HepG2 (cell line): ENCODE measurements around the gene LHPP. TPM values are rescaled to one million over a fixed set of nuclear protein-coding genes. Genes with fewer than 3 reads are reported as not detected.

Experiments
- EHMT2 ChIP-seq: fragments of 200-600 bp; sonication (generic); IDR thresholded peaks from 2 replicates; pipeline ENCODE4 v1.7.0; 2017; ENCODE audit warnings: antibody characterized with exemption, low read depth, low read length, borderline replicate concordance
- FOXC1 ChIP-seq: sonication (generic); formaldehyde crosslinking; IDR thresholded peaks from 2 replicates; pipeline ENCODE4 v1.8.0; 2022; ENCODE audit warnings: mild to moderate bottlenecking, missing genetic modification reagents, borderline replicate concordance
- GATA4 ChIP-seq: sonication (generic); IDR thresholded peaks from 2 replicates; pipeline ENCODE4 v1.6.1; 2016; ENCODE audit warnings: antibody characterized with exemption, low read depth, borderline replicate concordance
- KAT7 ChIP-seq: IDR thresholded peaks from 2 replicates; pipeline ENCODE4 v1.6.1; 2018; ENCODE audit warnings: borderline replicate concordance, missing compliant biosample characterization
- SKI ChIP-seq: fragments of 450-650 bp; IDR thresholded peaks from one replicate; pipeline ENCODE4 v1.6.1; 2018; ENCODE audit warnings: mild to moderate bottlenecking; ENCODE audit not compliant: partially characterized antibody
- SOX5 ChIP-seq: IDR thresholded peaks from 2 replicates; pipeline ENCODE4 v1.6.1; 2016; ENCODE audit warnings: borderline replicate concordance
- ZBTB7A ChIP-seq: sonication (generic); formaldehyde crosslinking; IDR thresholded peaks from 2 replicates; pipeline ENCODE4 v1.8.0; 2022; ENCODE audit warnings: mild to moderate bottlenecking, missing genetic modification reagents
- ZKSCAN8 ChIP-seq: IDR thresholded peaks from 2 replicates; pipeline ENCODE4 v1.6.1; 2016; ENCODE audit warnings: borderline replicate concordance, missing genetic modification reagents, missing compliant biosample characterization
- ZNF263 ChIP-seq: sonication (generic); formaldehyde crosslinking; IDR thresholded peaks from 2 replicates; pipeline ENCODE4 v1.4.0; 2020; ENCODE audit warnings: missing genetic modification reagents
- ZNF547 ChIP-seq: sonication (generic); formaldehyde crosslinking; IDR thresholded peaks from 2 replicates; pipeline ENCODE4 v1.5.1; 2020; ENCODE audit warnings: mild to moderate bottlenecking, missing genetic modification reagents
- ZNF562 ChIP-seq: sonication (generic); formaldehyde crosslinking; IDR thresholded peaks from 2 replicates; pipeline ENCODE4 v1.8.0; 2022; ENCODE audit warnings: missing genetic modification reagents, borderline replicate concordance
- ZNF605 ChIP-seq: sonication (generic); formaldehyde crosslinking; IDR thresholded peaks from 2 replicates; pipeline ENCODE4 v1.8.0; 2022; ENCODE audit warnings: mild to moderate bottlenecking, missing genetic modification reagents
- polyA plus RNA-seq, 8 experiments: library from polyadenylated mRNA; depleted of rRNA in 3 of 8; stranded (reverse) in 7 of 8; unstranded in 1 of 8; fragments of >200 nt; fragmentation: Illumina TruSeq in 4 of 8; extraction: Trizol in 4 of 8; gene quantifications; 2 replicates each; pipeline versions ENCODE4 v1.2.1 to v1.2.3, GENCODE V29; 2011 to 2016; ENCODE audit warnings: low read depth in 4 of 8, missing spikeins in 1 of 8, mixed read lengths in 1 of 8; ENCODE audit not compliant: insufficient read depth in 1 of 8
- total RNA-seq, 5 experiments: library from RNA; depleted of rRNA; stranded (reverse); fragments of >200 nt; fragmentation: Illumina TruSeq; extraction: Trizol; gene quantifications; 2 replicates each; pipeline ENCODE4 v1.2.3, GENCODE V29; 2016; ENCODE audit warnings: low read depth in 1 of 5
- TF ChIP-seq, protein P1 (sequence below), 2 experiments: sonication (generic) in 1 of 2; formaldehyde crosslinking in 1 of 2; IDR thresholded peaks; 2 replicates each; pipeline versions ENCODE4 v1.4.0 to v1.6.1; 2016 to 2020; ENCODE audit warnings: borderline replicate concordance in 1 of 2, low read depth in 1 of 2, mild to moderate bottlenecking in 1 of 2, missing genetic modification reagents in 1 of 2
- TF ChIP-seq, protein P2 (sequence below): sonication (generic); formaldehyde crosslinking; IDR thresholded peaks from 2 replicates; pipeline ENCODE4 v1.5.0; 2020; ENCODE audit warnings: missing genetic modification reagents
- TF ChIP-seq, protein P3 (sequence below): sonication (generic); formaldehyde crosslinking; IDR thresholded peaks from 2 replicates; pipeline ENCODE4 v1.4.0; 2020; ENCODE audit warnings: missing genetic modification reagents, borderline replicate concordance
- TF ChIP-seq, protein P4 (sequence below): sonication (generic); formaldehyde crosslinking; IDR thresholded peaks from 2 replicates; pipeline ENCODE4 v1.8.0; 2022; ENCODE audit warnings: missing genetic modification reagents, mild to moderate bottlenecking, inconsistent platforms, borderline replicate concordance
- TF ChIP-seq, protein P5 (sequence below): sonication (generic); formaldehyde crosslinking; IDR thresholded peaks from 2 replicates; pipeline ENCODE4 v1.4.0; 2020; ENCODE audit warnings: missing genetic modification reagents

LHPP gene
- total and polyA plus RNA-seq, 2 of the 13 experiments (the other 11 are each of a cell fraction or from before 2014, with no cell fraction given): 5.2 to 13.1 TPM

DNA sequence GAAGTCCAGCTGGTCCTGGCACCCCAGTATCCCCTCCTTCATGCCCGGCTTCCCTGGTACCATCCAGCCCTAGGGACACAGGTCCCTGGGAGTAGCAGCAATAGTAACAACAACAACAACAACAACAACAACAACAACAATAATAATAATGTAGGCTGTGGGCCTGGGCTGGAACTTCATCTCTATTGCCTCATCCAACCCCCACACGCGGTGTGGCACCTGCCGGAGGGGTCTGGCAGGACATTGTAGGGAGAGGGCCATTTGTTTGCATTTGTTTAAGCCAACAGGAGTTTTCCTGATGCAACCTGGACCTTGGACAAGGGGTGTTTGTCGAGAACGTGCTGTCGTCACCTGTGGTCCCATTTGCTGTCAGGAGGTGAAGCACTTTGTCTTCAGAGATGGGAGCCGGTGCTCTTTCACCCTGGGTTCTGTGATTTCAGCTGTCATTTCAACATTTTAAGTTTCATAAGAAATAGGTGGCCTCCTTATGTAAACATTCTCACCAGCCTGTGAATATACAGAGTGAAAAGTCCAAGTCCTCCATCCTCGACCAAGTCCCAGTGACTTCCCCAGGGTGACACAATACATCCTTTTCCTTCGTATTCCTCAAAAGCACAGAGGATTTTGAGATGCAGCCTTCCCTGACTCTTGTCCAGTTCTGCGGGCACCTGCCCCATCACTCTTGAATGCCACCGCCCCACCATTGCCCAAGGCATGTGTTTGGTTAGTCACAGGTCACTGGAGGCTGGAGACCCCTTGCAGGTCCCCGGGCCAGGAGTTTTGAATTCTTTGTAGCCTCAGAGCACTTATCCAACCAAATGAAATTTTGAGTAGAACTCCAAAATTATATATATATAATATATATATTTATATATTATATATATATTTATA, 9.2 kb downstream of the LHPP start (continued):
- TF ChIP-seq, protein P1, sequence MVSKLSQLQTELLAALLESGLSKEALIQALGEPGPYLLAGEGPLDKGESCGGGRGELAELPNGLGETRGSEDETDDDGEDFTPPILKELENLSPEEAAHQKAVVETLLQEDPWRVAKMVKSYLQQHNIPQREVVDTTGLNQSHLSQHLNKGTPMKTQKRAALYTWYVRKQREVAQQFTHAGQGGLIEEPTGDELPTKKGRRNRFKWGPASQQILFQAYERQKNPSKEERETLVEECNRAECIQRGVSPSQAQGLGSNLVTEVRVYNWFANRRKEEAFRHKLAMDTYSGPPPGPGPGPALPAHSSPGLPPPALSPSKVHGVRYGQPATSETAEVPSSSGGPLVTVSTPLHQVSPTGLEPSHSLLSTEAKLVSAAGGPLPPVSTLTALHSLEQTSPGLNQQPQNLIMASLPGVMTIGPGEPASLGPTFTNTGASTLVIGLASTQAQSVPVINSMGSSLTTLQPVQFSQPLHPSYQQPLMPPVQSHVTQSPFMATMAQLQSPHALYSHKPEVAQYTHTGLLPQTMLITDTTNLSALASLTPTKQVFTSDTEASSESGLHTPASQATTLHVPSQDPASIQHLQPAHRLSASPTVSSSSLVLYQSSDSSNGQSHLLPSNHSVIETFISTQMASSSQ (IDR thresholded peaks at IDR 0.05; ENCODE audit: low read depth): peak; percentile 73; the same call in 1 of the 2 replicates
- TF ChIP-seq, protein P1 (CRISPR knock-in tag; IDR thresholded peaks at IDR 0.05; ENCODE audit: borderline replicate concordance): peak; percentile 88; the same call in 1 of the 2 replicates
- TF ChIP-seq ZNF547 (CRISPR knock-in tag) (no peak), KAT7 (CRISPR knock-in tag) (0 out of 2 replicates have a peak, but pooled peaks have one; percentile 29), ZNF263 (CRISPR knock-in tag) (peak; percentile 50; the same call in 1 of the 2 replicates), ZBTB7A (CRISPR knock-in tag) (peak; percentile 96), GATA4 (peak; percentile 61; the same call in 1 of the 2 replicates), SOX5 (CRISPR knock-in tag) (peak; percentile 97), SKI (peak; percentile 82), ZKSCAN8 (peak; percentile 83; the same call in 1 of the 2 replicates), FOXC1 (no peak), ZNF562 (no peak), EHMT2 (no peak; the same call in 1 of the 2 replicates), ZNF605 (CRISPR knock-in tag) (no peak; the same call in 1 of the 2 replicates)
- TF ChIP-seq, protein P2, sequence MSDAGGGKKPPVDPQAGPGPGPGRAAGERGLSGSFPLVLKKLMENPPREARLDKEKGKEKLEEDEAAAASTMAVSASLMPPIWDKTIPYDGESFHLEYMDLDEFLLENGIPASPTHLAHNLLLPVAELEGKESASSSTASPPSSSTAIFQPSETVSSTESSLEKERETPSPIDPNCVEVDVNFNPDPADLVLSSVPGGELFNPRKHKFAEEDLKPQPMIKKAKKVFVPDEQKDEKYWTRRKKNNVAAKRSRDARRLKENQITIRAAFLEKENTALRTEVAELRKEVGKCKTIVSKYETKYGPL (CRISPR knock-in tag): no peak
- TF ChIP-seq, protein P3, sequence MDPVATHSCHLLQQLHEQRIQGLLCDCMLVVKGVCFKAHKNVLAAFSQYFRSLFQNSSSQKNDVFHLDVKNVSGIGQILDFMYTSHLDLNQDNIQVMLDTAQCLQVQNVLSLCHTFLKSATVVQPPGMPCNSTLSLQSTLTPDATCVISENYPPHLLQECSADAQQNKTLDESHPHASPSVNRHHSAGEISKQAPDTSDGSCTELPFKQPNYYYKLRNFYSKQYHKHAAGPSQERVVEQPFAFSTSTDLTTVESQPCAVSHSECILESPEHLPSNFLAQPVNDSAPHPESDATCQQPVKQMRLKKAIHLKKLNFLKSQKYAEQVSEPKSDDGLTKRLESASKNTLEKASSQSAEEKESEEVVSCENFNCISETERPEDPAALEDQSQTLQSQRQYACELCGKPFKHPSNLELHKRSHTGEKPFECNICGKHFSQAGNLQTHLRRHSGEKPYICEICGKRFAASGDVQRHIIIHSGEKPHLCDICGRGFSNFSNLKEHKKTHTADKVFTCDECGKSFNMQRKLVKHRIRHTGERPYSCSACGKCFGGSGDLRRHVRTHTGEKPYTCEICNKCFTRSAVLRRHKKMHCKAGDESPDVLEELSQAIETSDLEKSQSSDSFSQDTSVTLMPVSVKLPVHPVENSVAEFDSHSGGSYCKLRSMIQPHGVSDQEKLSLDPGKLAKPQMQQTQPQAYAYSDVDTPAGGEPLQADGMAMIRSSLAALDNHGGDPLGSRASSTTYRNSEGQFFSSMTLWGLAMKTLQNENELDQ (CRISPR knock-in tag): no peak
- TF ChIP-seq, protein P4, sequence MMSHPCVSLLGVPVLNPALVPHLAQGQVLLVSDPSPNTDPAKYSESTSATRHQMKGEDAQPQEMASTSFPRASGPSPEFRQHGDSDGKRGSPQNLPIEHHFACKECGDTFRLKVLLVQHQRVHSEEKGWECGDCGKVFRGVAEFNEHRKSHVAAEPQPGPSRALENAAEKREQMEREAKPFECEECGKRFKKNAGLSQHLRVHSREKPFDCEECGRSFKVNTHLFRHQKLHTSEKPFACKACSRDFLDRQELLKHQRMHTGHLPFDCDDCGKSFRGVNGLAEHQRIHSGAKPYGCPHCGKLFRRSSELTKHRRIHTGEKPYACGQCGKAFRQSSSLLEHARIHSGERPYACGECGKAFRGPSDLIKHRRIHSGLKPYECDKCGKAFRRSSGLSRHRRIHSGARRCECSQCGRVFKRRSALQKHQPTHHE (CRISPR knock-in tag): peak; percentile 39; the same call in 1 of the 2 replicates
- TF ChIP-seq, protein P5, sequence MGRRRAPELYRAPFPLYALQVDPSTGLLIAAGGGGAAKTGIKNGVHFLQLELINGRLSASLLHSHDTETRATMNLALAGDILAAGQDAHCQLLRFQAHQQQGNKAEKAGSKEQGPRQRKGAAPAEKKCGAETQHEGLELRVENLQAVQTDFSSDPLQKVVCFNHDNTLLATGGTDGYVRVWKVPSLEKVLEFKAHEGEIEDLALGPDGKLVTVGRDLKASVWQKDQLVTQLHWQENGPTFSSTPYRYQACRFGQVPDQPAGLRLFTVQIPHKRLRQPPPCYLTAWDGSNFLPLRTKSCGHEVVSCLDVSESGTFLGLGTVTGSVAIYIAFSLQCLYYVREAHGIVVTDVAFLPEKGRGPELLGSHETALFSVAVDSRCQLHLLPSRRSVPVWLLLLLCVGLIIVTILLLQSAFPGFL: no peak
